Skeletal muscle satellite cell (primary cell): ENCODE data around the gene ADGRL1. TPM values are rescaled to one million over a fixed set of nuclear protein-coding genes. Genes with fewer than 3 reads are reported as not detected.

Experiments used
- small RNA-seq: library from RNA; depleted of rRNA; stranded (forward); fragments of <200 nt; gene quantifications from one replicate; pipeline ENCODE3, GENCODE V24; 2012

The ADGRL1 gene

Small RNA genes lying within 50 kb of the gene (small RNA-seq; reads per million reads assigned to genes)
- not detected for gene RN7SL231P
